ENCODE measurements around the gene NFE2L3.
"Not testable (repeated sequence)": the region's sequence is repeated elsewhere in the genome, so short reads cannot be mapped to it uniquely, and the experiment has no call there.

NFE2L3 gene

DNA sequence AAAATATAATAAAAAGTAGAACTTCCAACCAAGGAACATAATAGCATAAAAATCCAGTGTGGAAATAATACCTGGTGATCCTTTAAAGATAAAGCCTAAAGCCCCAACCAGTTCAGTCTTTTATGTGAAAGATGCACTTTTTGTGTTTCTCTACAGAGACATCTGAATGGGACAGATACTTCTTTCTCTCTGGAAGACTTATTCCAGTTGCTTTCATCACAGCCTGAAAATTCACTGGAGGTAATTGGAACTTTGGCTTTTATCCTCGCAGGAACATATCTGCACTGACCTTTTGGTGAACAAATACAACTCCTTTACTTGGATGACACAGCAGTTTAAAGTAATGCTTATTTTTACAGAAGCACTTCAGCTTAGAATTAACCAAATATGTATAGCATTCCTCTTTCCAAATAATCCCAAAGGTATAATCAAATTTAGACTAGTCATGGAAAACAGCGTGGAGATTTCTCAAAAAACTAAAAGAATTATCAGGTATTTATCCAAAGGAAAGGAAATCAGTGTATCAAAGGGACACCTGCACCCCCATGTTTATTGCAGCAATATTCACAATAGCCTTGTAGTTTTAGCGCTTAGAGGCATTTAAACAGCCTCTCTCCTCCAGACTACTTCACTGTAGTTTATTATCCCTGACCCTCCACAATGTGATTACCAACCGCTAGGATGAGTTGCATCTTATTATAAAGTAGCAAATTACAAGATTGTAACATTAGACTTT lies 31.7 kb downstream of the NFE2L3 start:
- Histone ChIP-seq H3K4me2 (ENCODE audit: insufficient read depth, low read length) (no peak overlapping the region), H4K20me1 (ENCODE audit: insufficient read depth, low read length) (peaks cover 30% of the 10 kb centered on the region), H3K36me3 (ENCODE audit: insufficient read depth, low read length) (peaks cover 3% of the 10 kb centered on the region; the same call in 1 of the 2 replicates), H3K4me1 (ENCODE audit: insufficient read depth, low read length) (no peaks in the 10 kb centered on the region), H3K4me3 (ENCODE audit: low read depth in 1 of 2, low read length in 2 of 2) (no peak overlapping the region), H3K27me3 (ENCODE audit: insufficient read depth, low read length, poor library complexity) (no peaks in the 10 kb centered on the region), H3K9ac (ENCODE audit: low read depth, low read length) (no peak overlapping the region), H2AFZ (ENCODE audit: low read depth, low read length) (no peak overlapping the region), H3K9me3 (ENCODE audit: insufficient read depth, low read length, severe bottlenecking) (no peaks in the 10 kb centered on the region), H3K79me2 (ENCODE audit: insufficient read depth, low read length) (no peaks in the 10 kb centered on the region), H3K27ac (ENCODE audit: low read length) (no peak overlapping the region)
- TF ChIP-seq, protein P1, sequence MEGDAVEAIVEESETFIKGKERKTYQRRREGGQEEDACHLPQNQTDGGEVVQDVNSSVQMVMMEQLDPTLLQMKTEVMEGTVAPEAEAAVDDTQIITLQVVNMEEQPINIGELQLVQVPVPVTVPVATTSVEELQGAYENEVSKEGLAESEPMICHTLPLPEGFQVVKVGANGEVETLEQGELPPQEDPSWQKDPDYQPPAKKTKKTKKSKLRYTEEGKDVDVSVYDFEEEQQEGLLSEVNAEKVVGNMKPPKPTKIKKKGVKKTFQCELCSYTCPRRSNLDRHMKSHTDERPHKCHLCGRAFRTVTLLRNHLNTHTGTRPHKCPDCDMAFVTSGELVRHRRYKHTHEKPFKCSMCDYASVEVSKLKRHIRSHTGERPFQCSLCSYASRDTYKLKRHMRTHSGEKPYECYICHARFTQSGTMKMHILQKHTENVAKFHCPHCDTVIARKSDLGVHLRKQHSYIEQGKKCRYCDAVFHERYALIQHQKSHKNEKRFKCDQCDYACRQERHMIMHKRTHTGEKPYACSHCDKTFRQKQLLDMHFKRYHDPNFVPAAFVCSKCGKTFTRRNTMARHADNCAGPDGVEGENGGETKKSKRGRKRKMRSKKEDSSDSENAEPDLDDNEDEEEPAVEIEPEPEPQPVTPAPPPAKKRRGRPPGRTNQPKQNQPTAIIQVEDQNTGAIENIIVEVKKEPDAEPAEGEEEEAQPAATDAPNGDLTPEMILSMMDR (IDR thresholded peaks at IDR 0.05; ENCODE audit: borderline replicate concordance, extremely low read depth, low read length, poor library complexity, severe bottlenecking): no peak
- TF ChIP-seq EZH2 (IDR thresholded peaks at IDR 0.05; ENCODE audit: borderline replicate concordance, low read depth, low read length, severe bottlenecking): no peak
- DNase-seq: no peak
- ATAC-seq (ENCODE audit: insufficient read depth, low read depth): no peak

DNA sequence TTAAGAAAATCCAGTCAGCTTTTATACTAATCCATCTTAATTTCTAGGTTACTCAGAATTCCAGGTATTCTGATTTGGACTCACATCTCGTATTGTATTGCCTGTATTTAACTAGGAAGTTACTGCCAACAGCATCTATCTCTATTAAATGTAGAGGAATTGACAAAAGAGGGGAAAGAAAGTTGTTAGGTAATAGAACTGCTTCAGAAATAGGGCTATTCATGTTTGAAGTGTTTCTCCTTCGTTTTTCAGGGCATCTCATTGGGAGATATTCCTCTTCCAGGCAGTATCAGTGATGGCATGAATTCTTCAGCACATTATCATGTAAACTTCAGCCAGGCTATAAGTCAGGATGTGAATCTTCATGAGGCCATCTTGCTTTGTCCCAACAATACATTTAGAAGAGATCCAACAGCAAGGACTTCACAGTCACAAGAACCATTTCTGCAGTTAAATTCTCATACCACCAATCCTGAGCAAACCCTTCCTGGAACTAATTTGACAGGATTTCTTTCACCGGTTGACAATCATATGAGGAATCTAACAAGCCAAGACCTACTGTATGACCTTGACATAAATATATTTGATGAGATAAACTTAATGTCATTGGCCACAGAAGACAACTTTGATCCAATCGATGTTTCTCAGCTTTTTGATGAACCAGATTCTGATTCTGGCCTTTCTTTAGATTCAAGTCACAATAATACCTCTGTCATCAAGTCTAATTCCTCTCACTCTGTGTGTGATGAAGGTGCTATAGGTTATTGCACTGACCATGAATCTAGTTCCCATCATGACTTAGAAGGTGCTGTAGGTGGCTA lies 32.5 kb downstream of the NFE2L3 start:
- not testable (repeated sequence) for ATAC-seq (ENCODE audit: insufficient read depth, low read depth); H3K9ac ChIP-seq (ENCODE audit: low read depth, low read length); H2AFZ ChIP-seq (ENCODE audit: low read depth, low read length); H3K27ac ChIP-seq (ENCODE audit: low read length); H3K9me3 ChIP-seq (ENCODE audit: insufficient read depth, low read length, severe bottlenecking); H3K4me1 ChIP-seq (ENCODE audit: insufficient read depth, low read length); H3K27me3 ChIP-seq (ENCODE audit: insufficient read depth, low read length, poor library complexity); DNase-seq; H3K79me2 ChIP-seq (ENCODE audit: insufficient read depth, low read length); H3K4me3 ChIP-seq (ENCODE audit: low read depth in 1 of 2, low read length in 2 of 2); H3K4me2 ChIP-seq (ENCODE audit: insufficient read depth, low read length)
- H4K20me1 ChIP-seq (ENCODE audit: insufficient read depth, low read length): peaks cover 36% of the 10 kb centered on the region
- peaks cover 11% of the 10 kb centered on the region; the same call in 1 of the 2 replicates for H3K36me3 ChIP-seq (ENCODE audit: insufficient read depth, low read length)

DNA sequence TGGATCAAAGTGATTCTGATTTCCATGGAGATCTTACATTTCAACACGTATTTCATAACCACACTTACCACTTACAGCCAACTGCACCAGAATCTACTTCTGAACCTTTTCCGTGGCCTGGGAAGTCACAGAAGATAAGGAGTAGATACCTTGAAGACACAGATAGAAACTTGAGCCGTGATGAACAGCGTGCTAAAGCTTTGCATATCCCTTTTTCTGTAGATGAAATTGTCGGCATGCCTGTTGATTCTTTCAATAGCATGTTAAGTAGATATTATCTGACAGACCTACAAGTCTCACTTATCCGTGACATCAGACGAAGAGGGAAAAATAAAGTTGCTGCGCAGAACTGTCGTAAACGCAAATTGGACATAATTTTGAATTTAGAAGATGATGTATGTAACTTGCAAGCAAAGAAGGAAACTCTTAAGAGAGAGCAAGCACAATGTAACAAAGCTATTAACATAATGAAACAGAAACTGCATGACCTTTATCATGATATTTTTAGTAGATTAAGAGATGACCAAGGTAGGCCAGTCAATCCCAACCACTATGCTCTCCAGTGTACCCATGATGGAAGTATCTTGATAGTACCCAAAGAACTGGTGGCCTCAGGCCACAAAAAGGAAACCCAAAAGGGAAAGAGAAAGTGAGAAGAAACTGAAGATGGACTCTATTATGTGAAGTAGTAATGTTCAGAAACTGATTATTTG lies 33.3 kb downstream of the NFE2L3 start:
- Histone ChIP-seq H3K4me2 (ENCODE audit: insufficient read depth, low read length) (no peak overlapping the region), H3K4me1 (ENCODE audit: insufficient read depth, low read length) (no peaks in the 10 kb centered on the region), H3K36me3 (ENCODE audit: insufficient read depth, low read length) (peaks cover 19% of the 10 kb centered on the region), H3K4me3 (ENCODE audit: low read depth in 1 of 2, low read length in 2 of 2) (no peak overlapping the region), H3K27ac (ENCODE audit: low read length) (no peak overlapping the region), H4K20me1 (ENCODE audit: insufficient read depth, low read length) (peaks cover 43% of the 10 kb centered on the region), H3K79me2 (ENCODE audit: insufficient read depth, low read length) (no peaks in the 10 kb centered on the region), H3K9me3 (ENCODE audit: insufficient read depth, low read length, severe bottlenecking) (no peaks in the 10 kb centered on the region), H3K9ac (ENCODE audit: low read depth, low read length) (no peak overlapping the region), H2AFZ (ENCODE audit: low read depth, low read length) (no peak overlapping the region), H3K27me3 (ENCODE audit: insufficient read depth, low read length, poor library complexity) (no peaks in the 10 kb centered on the region)
- ATAC-seq (ENCODE audit: insufficient read depth, low read depth) (peak; percentile 6; the same call in 2 of the 3 replicates), DNase-seq (peak; percentile 24)
- TF ChIP-seq EZH2 (IDR thresholded peaks at IDR 0.05; ENCODE audit: borderline replicate concordance, low read depth, low read length, severe bottlenecking): no peak
- TF ChIP-seq, protein P1 (IDR thresholded peaks at IDR 0.05; ENCODE audit: borderline replicate concordance, extremely low read depth, low read length, poor library complexity, severe bottlenecking): no peak

Measured in DND-41 (cell line).